Measurements from ENCODE around the gene CLMP.
"Not testable (repeated sequence)": the region's sequence is repeated elsewhere in the genome, so short reads cannot be mapped to it uniquely, and the experiment has no call there.

The CLMP gene

DNA sequence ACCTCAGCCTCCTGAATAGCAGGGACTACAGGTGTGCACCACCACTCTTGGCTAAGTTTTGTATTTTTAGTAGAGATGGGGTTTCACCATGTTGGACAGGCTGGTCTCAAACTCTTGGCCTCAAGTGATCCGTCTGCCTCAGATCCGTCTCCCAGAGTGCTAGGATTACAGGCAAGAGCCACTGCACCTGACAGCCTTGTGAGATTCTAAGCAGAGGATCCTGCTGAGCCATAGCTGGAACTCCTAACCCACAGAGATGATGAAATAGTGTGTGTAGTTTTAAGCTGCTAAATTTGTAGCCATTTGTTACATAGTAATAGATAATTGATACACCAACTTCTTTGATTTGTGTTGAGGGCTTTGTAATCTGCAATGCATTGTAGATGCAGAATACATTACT lies 51.1 kb downstream of the CLMP start:
- DNase-seq (ENCODE audit: low read depth) = no peak
- TF ChIP-seq, protein P1, sequence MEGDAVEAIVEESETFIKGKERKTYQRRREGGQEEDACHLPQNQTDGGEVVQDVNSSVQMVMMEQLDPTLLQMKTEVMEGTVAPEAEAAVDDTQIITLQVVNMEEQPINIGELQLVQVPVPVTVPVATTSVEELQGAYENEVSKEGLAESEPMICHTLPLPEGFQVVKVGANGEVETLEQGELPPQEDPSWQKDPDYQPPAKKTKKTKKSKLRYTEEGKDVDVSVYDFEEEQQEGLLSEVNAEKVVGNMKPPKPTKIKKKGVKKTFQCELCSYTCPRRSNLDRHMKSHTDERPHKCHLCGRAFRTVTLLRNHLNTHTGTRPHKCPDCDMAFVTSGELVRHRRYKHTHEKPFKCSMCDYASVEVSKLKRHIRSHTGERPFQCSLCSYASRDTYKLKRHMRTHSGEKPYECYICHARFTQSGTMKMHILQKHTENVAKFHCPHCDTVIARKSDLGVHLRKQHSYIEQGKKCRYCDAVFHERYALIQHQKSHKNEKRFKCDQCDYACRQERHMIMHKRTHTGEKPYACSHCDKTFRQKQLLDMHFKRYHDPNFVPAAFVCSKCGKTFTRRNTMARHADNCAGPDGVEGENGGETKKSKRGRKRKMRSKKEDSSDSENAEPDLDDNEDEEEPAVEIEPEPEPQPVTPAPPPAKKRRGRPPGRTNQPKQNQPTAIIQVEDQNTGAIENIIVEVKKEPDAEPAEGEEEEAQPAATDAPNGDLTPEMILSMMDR (IDR thresholded peaks at IDR 0.05; ENCODE audit: low read length, missing control alignments) = no peak
- H3K4me3 ChIP-seq (replicated peaks; ENCODE audit: low read depth, low read length) = no peak overlapping the region

DNA sequence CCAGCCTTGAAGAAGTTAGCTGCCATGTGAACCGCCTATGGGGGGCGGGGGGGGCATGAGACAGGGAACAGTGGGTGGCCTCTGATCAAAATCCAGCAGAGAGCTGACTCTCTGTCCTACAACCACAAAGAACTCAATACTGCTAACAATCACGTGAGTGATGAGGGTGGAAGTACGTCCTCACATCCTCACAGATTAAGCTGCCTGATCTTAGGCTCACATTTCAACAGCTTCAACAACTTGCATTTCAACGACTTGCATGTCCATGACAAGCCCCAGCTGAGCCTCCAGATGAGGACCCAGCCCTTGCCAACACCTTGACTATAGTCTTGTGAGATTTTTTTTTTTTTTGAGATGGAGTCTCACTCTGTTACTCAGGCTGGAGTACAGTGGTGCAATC lies 51.6 kb downstream of the CLMP start:
- TF ChIP-seq, protein P1 (IDR thresholded peaks at IDR 0.05; ENCODE audit: low read length, missing control alignments) = no peak
- no peak overlapping the region for H3K4me3 ChIP-seq (replicated peaks; ENCODE audit: low read depth, low read length)
- peak; percentile 29 for DNase-seq (ENCODE audit: low read depth)

DNA sequence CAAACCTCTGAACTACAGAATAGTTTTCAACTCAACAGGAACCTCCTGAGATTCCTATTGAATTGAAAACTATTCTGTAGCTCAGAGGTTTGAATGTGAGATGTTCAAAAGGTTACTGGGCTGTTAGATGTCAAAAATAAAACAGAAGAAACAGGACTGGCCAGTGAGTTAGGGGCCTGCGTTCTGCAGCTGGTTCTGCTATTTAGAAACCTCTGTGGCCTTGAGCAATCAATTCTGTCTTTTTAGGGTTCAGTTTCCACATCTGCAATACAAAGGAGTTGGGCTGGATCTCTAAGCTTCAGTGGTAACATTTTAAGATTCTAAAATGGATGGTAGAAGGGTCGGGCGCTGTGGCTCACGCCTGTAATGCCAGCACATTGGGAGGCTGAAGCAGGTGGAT lies 55.8 kb downstream of the CLMP start:
- H3K4me3 ChIP-seq (replicated peaks; ENCODE audit: low read depth, low read length) = no peak overlapping the region
- no peak for DNase-seq (ENCODE audit: low read depth)
- TF ChIP-seq, protein P1 (IDR thresholded peaks at IDR 0.05; ENCODE audit: low read length, missing control alignments) = no peak

DNA sequence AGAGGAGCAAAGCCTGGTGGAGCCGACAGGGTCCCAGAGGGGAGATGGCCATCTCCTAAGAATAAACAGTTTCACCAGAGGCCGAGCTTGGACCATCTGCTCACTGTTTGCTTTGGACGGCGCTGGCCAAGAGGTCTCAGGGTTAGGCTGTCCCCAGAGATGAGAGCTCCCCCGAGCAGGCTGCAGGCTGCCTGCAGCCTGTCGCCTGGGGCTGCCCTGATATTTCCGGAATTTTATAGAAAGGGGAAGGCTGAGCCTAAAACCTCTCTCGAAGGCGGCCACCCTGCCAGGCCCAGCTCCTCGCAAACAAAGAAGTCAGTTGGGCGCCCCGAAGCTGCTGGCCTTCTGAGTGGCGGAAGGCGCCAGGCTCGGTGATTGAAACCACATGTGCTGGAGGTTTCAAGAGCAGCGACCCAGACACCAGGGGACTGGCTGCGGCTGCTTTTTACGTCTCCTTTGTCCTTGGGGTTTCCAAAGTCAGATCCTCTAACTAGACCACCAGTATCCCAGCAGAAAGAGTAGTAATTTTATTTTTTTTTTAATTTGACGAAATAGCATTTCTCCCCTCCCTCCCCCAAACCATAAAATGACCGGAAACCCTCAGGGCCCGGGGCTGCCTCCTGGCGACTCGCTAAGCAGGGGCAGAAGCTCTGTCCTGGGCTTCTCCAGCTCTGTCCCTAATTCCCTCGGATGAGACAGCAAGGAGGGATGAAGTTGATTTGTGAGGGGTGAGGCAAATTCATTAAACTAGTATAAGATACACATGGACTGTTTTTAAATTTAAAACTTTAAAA lies 57.4 kb downstream of the CLMP start:
- TF ChIP-seq, protein P1 (IDR thresholded peaks at IDR 0.05; ENCODE audit: low read length, missing control alignments) = peak; percentile 13
- H3K4me3 ChIP-seq (replicated peaks; ENCODE audit: low read depth, low read length) = no peak overlapping the region
- DNase-seq (ENCODE audit: low read depth) = peak; percentile 80

DNA sequence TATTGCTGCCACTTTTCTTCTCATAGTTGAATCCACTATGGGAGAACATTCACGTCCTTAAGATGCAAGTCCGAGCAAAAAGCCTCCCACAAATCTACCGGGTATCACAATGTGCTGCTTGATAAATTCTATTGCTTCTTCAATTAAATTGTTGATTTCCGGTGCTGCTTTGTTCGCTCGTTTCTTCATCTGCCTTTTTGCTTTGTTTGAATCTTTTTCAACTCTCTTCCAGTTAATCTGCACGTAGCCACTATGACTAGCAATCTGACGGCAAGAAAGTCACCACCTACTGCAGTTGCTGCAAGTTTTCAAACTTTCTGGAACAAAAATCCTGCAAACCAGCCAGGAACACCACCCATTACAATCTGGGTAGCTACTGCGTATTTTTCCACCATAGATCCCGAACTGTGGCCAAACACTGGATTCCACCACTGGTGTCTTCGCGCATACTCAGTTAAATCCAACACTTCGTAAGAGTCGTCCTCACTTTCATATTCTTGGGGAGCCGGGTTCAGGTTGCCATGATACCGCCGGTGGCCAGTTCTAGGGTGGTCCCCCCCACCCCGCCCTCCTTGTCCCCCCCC lies 59.1 kb downstream of the CLMP start:
- no peak overlapping the region for H3K4me3 ChIP-seq (replicated peaks; ENCODE audit: low read depth, low read length)
- TF ChIP-seq, protein P1 (IDR thresholded peaks at IDR 0.05; ENCODE audit: low read length, missing control alignments) = no peak
- DNase-seq (ENCODE audit: low read depth) = no peak

DNA sequence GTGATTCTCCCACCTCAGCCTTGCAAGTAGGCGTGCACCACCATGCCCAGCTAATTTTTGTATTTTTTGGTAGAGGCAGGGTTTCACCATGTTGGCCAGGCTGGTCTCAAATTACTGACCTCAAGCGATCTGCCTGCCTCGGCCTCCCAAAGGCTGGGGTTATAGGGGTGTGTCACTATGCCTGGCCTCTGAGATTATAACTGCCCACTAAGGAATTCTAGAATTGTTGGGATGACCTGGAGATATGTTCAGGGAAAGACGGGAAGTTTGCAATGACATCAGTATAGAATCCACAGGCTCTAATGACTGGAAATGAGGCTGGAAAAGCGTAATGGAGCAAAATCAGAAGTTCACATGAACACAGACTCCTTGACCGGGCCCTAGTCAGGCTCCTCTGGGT lies 62.2 kb downstream of the CLMP start:
- no peak overlapping the region for H3K4me3 ChIP-seq (replicated peaks; ENCODE audit: low read depth, low read length)
- DNase-seq (ENCODE audit: low read depth) = no peak
- TF ChIP-seq, protein P1 (IDR thresholded peaks at IDR 0.05; ENCODE audit: low read length, missing control alignments) = no peak

DNA sequence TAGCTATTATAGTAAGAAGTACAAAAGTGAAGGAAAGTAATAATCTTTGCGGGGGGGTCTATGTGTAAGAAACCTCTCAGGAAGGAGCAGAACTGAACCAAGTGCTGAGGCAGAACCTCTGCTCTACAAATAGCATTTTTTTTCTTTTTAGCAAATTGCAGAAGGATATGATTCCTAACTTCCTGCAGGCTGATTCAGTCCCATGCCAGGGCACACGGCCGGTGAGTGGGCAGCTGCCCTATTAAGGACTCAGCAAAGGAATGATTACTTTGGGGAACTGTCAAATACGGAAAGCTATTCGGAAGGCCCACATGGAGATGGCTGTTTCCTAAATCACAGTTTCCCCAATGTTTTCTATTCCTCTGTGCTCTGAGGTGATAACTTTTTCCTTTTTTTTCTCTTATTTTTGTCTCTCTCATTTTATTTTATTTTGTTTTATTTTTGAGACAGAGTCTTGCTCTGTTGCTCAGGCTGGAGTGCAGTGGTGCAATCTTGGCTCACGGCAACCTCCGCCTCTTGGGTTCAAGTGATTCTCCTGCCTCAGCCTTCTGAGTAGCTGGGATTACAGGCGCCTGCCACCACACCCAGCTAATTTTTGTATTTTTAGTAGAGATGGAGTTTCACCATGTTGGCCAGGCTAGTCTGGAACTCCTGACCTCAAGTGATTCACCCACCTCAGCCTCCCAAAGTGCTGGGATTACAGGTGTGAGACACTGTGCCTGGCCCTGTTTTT lies 62.8 kb downstream of the CLMP start:
- not testable (repeated sequence) for H3K4me3 ChIP-seq (replicated peaks; ENCODE audit: low read depth, low read length)
- DNase-seq (ENCODE audit: low read depth) = peak; percentile 17

Data from fibroblast of pulmonary artery (primary cell).